Mesendoderm (in vitro differentiated cells): ENCODE results near the gene KDM4B.
A peak's percentile ranks its signal among the peaks of the same experiment; 100 is the strongest.

Experiments
- DNase-seq: peaks from one replicate; pipeline ENCODE4 v3.0.0; 2013
- H2AK5ac ChIP-seq: 2 replicates; pipeline ENCODE4 v1.6.1; 2013; ENCODE audit warnings: low read length, inconsistent platforms
- H2BK120ac ChIP-seq: 2 replicates; pipeline ENCODE4 v1.6.1; 2013; ENCODE audit warnings: low read depth, mild to moderate bottlenecking, low read length, moderate library complexity, mixed read lengths
- H2BK15ac ChIP-seq: replicated peaks from 2 replicates; pipeline ENCODE4 v1.6.1; 2013; ENCODE audit warnings: low read depth, mild to moderate bottlenecking, moderate library complexity
- H2BK5ac ChIP-seq: 2 replicates; pipeline ENCODE4 v1.6.1; 2013; ENCODE audit warnings: low read length, inconsistent platforms
- H3K18ac ChIP-seq: 2 replicates; pipeline ENCODE4 v1.6.1; 2013; ENCODE audit warnings: mild to moderate bottlenecking, low read length, mixed read lengths
- H3K23ac ChIP-seq: one replicate; pipeline ENCODE4 v1.6.1; 2013; ENCODE audit warnings: low read length
- H3K27ac ChIP-seq: 2 replicates; pipeline ENCODE4 v1.5.1; 2013; ENCODE audit warnings: low read depth, mild to moderate bottlenecking, inconsistent platforms, low read length, moderate library complexity
- H3K27me3 ChIP-seq: 2 replicates; pipeline ENCODE4 v1.6.1; 2013; ENCODE audit warnings: low read length, control low read depth, mild to moderate bottlenecking, inconsistent platforms; ENCODE audit not compliant: insufficient read depth, poor library complexity
- H3K36me3 ChIP-seq: 2 replicates; pipeline ENCODE4 v1.6.1; 2013; ENCODE audit warnings: low read length, inconsistent platforms; ENCODE audit not compliant: control insufficient read depth, insufficient read depth
- H3K4ac ChIP-seq: one replicate; pipeline ENCODE4 v1.6.1; 2013; ENCODE audit warnings: low read depth, mild to moderate bottlenecking, low read length, moderate library complexity
- H3K4me1 ChIP-seq: 2 replicates; pipeline ENCODE4 v1.6.1; 2013; ENCODE audit warnings: low read depth, low read length, inconsistent platforms; ENCODE audit not compliant: control insufficient read depth
- H3K4me2 ChIP-seq: 2 replicates; pipeline ENCODE4 v1.6.1; 2013; ENCODE audit warnings: low read length
- H3K4me3 ChIP-seq: 2 replicates; pipeline ENCODE4 v1.5.1; 2013; ENCODE audit warnings: mild to moderate bottlenecking, low read length
- H3K56ac ChIP-seq: one replicate; pipeline ENCODE4 v1.6.1; 2013; ENCODE audit warnings: low read length
- H3K79me1 ChIP-seq: 2 replicates; pipeline ENCODE4 v1.6.1; 2013; ENCODE audit warnings: low read length, inconsistent platforms
- H3K79me2 ChIP-seq: 2 replicates; pipeline ENCODE4 v1.6.1; 2013; ENCODE audit warnings: mild to moderate bottlenecking, low read length; ENCODE audit not compliant: control insufficient read depth, insufficient read depth
- H3K9ac ChIP-seq: 2 replicates; pipeline ENCODE4 v1.6.1; 2013; ENCODE audit warnings: low read length, inconsistent platforms
- H4K5ac ChIP-seq: one replicate; pipeline ENCODE4 v1.6.1; 2013; ENCODE audit warnings: low read length
- H4K8ac ChIP-seq: one replicate; pipeline ENCODE4 v1.6.1; 2013; ENCODE audit warnings: low read depth, mild to moderate bottlenecking, control low read depth, low read length, moderate library complexity
- WGBS: extraction: QIAGEN DNeasy Blood & Tissue Kit; methylation state at CpG from one replicate; pipeline ENCODE4 v1.1.7; 2013; ENCODE audit warnings: low lambda C conversion rate, missing lambda C conversion rate; ENCODE audit not compliant: insufficient coverage; ENCODE audit errors: extremely low coverage; 5-methylcytosine and 5-hydroxymethylcytosine counted together

The KDM4B gene

DNA sequence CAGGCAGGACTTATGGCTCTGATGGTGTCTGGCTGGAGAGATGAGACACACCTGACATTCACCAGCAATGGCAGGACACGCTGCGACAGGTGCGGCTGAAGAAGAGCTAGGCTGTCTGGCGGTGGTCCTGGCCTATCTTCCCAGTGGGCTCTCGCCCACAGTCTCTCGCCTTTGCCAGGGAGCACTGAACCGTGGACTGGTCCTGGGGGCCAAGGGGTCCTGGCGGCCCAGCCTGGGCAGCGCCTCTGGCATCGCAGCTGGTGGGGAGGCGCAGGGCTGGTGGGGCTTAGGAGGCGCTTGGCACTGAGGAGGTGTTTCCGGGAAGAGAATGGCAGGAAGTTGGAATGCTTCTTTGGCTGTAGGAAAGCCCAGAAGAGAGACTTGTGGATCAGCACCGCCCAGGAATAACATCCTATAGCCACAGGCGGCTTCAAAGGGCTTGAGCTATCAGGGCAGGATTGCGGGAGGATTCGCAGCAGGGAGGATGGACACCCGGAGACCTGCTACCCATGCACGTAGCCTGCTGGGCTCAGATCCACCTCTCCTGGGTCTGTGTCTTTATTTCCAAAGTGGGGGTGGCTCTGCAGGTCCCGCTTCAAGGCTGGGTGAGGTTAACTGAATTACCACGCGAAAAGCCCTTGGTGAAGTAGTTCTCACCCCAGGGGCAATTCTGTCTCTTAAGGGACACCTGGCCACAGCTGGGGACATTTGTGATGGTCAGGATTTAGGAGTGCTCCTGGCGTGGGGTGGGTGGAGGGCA, 14.6 kb downstream of the KDM4B start:
- H3K4me1 ChIP-seq = no peaks in the 10 kb centered on the region
- no CpG with 5 or more reads among the region's 23 CpGs for WGBS
- H2BK120ac ChIP-seq = no peak overlapping the region
- no peak overlapping the region for H4K5ac ChIP-seq
- H3K79me1 ChIP-seq = peaks cover 14% of the 10 kb centered on the region
- no peaks in the 10 kb centered on the region for H3K27me3 ChIP-seq
- no peak overlapping the region for H3K4me2 ChIP-seq
- H3K23ac ChIP-seq = no peak overlapping the region
- no peak overlapping the region for H3K27ac ChIP-seq
- H3K56ac ChIP-seq = no peak overlapping the region
- H2BK15ac ChIP-seq = no peak overlapping the region
- peaks cover 9% of the 10 kb centered on the region for H3K79me2 ChIP-seq
- no peak overlapping the region for H3K18ac ChIP-seq
- no peak overlapping the region for H2AK5ac ChIP-seq
- H3K4me3 ChIP-seq = no peak overlapping the region
- no peak overlapping the region for H3K9ac ChIP-seq
- H2BK5ac ChIP-seq = no peak overlapping the region
- no peak for DNase-seq
- H3K4ac ChIP-seq = no peak overlapping the region
- H3K36me3 ChIP-seq = no peaks in the 10 kb centered on the region
- H4K8ac ChIP-seq = no peak overlapping the region

DNA sequence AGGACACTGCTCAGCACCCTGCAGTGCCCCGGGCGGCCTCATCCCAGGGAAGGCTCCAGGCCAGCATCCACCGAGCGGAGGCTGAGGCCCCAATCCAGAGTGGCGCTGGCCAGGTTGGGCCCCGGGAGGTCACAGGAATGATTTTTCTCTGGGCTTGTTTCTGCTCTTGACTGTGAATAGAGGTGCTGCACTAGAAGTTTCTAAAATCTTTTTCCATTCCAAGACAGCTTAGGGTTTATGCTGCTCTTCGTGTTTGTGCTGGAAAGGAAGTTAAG, 15.1 kb downstream of the KDM4B start:
- no peak overlapping the region for H3K23ac ChIP-seq
- H3K56ac ChIP-seq = no peak overlapping the region
- no peaks in the 10 kb centered on the region for H3K36me3 ChIP-seq
- H3K4ac ChIP-seq = no peak overlapping the region
- H3K27me3 ChIP-seq = no peaks in the 10 kb centered on the region
- DNase-seq = no peak
- H4K5ac ChIP-seq = no peak overlapping the region
- H3K4me1 ChIP-seq = peaks cover 2% of the 10 kb centered on the region
- peaks cover 15% of the 10 kb centered on the region for H3K79me1 ChIP-seq
- H3K27ac ChIP-seq = no peak overlapping the region
- H2BK5ac ChIP-seq = no peak overlapping the region
- H3K18ac ChIP-seq = no peak overlapping the region
- H3K4me2 ChIP-seq = no peak overlapping the region
- no peak overlapping the region for H2AK5ac ChIP-seq
- peaks cover 9% of the 10 kb centered on the region for H3K79me2 ChIP-seq
- H2BK15ac ChIP-seq = no peak overlapping the region
- no peak overlapping the region for H2BK120ac ChIP-seq
- H4K8ac ChIP-seq = no peak overlapping the region
- no peak overlapping the region for H3K4me3 ChIP-seq
- no CpG with 5 or more reads among the region's 7 CpGs for WGBS
- H3K9ac ChIP-seq = no peak overlapping the region

DNA sequence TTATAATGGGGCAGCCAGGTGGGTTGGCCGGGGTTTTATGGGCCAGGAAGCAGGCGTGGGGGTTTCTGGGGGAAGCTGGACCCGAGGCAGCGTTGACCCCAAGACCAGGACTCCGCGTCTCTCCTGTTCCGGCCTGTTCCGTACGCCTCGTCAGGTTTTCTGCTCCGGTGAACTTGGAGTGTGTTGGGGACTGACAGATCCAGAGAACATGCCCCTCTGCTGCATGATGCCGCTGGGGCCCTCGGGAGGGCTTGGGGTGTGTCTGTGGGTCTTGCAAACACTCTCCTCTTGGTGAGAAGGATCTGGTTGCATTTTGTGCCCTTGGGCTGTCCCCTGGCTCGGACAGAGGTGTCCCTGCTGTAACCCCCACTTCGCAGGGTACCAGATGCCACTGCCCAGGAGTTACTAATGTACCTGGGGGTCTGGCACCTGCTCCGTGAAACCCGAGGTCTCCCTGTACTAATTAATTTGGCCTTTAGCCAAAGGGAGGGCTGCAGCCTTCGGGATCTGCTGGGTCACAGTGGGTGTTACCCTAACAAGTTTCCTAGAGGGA, 15.6 kb downstream of the KDM4B start:
- Histone ChIP-seq H2BK120ac (no peak overlapping the region), H2BK5ac (no peak overlapping the region), H3K4me1 (peaks cover 2% of the 10 kb centered on the region), H3K4me3 (no peak overlapping the region), H3K79me2 (peaks cover 7% of the 10 kb centered on the region), H3K23ac (no peak overlapping the region), H3K79me1 (peaks cover 12% of the 10 kb centered on the region), H4K8ac (no peak overlapping the region), H3K36me3 (no peaks in the 10 kb centered on the region), H2AK5ac (no peak overlapping the region), H3K56ac (no peak overlapping the region), H3K4ac (no peak overlapping the region), H3K18ac (no peak overlapping the region), H3K27ac (no peak overlapping the region), H4K5ac (no peak overlapping the region), H3K27me3 (no peaks in the 10 kb centered on the region), H3K9ac (no peak overlapping the region), H3K4me2 (no peak overlapping the region), H2BK15ac (no peak overlapping the region)
- DNase-seq = no peak
- no CpG with 5 or more reads among the region's 18 CpGs for WGBS

DNA sequence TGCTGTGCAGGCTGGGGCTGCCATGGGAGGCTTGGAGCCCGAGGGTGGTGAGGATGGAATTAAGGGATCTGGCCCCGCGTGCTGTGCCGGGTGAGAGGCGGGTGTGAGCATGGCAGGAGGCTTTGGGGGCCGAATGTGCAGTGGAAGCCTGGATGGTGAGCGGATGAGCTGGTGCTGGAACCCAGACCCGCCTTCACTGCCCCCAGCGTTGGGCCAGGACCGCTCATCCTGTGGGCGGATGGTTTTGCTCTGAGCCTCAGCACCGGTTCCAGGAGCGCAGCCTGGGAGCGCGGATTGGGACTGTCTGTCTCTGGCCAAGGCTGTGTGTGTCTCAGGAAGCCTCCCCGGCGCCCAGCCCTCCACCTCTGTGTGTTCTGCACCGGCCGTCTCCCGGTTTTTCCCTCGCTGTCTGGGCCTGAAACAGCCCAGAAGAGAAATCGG, 16.7 kb downstream of the KDM4B start:
- no peak overlapping the region for H2AK5ac ChIP-seq
- H3K4ac ChIP-seq = no peak overlapping the region
- no peak overlapping the region for H2BK5ac ChIP-seq
- no peak for DNase-seq
- H3K36me3 ChIP-seq = no peaks in the 10 kb centered on the region
- no peak overlapping the region for H3K56ac ChIP-seq
- no peaks in the 10 kb centered on the region for H3K27me3 ChIP-seq
- no peak overlapping the region for H4K5ac ChIP-seq
- no peak overlapping the region for H4K8ac ChIP-seq
- no peak overlapping the region for H2BK120ac ChIP-seq
- peaks cover 14% of the 10 kb centered on the region for H3K79me1 ChIP-seq
- no peak overlapping the region for H3K18ac ChIP-seq
- H2BK15ac ChIP-seq = no peak overlapping the region
- H3K4me3 ChIP-seq = no peak overlapping the region
- H3K9ac ChIP-seq = no peak overlapping the region
- no peak overlapping the region for H3K4me2 ChIP-seq
- H3K23ac ChIP-seq = no peak overlapping the region
- H3K4me1 ChIP-seq = peaks cover 2% of the 10 kb centered on the region
- no CpG with 5 or more reads among the region's 22 CpGs for WGBS
- no peak overlapping the region for H3K27ac ChIP-seq
- H3K79me2 ChIP-seq = peaks cover 5% of the 10 kb centered on the region

DNA sequence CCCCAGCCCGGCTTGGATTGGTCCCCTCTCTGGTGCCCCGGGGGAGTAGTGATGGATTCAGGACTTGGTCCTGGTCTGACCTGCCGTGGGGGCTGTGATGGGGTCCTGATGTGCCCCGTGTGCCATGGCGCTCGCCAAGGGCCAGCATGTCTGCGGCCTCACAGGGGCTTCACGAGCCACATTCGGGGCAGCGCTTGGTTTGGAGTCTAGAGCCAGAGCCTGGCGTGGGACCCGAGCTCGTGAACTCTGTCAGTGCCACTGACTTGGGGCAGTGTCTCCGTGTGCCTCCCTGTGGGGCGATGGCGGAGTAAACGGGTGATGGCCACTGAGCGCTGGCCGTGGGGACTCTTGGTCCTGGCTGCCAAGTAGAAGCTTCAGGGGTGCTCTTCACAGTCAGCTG, 17.1 kb downstream of the KDM4B start:
- Histone ChIP-seq H3K79me1 (peaks cover 14% of the 10 kb centered on the region), H2BK5ac (no peak overlapping the region), H3K27ac (no peak overlapping the region), H2AK5ac (no peak overlapping the region), H3K56ac (no peak overlapping the region), H2BK15ac (no peak overlapping the region), H4K8ac (no peak overlapping the region), H4K5ac (no peak overlapping the region), H3K79me2 (peaks cover 5% of the 10 kb centered on the region), H2BK120ac (no peak overlapping the region), H3K4ac (no peak overlapping the region), H3K36me3 (no peaks in the 10 kb centered on the region), H3K4me1 (peaks cover 2% of the 10 kb centered on the region), H3K9ac (no peak overlapping the region), H3K27me3 (no peaks in the 10 kb centered on the region), H3K4me2 (no peak overlapping the region), H3K23ac (no peak overlapping the region), H3K4me3 (no peak overlapping the region), H3K18ac (no peak overlapping the region)
- no peak for DNase-seq
- WGBS = no CpG with 5 or more reads among the region's 19 CpGs

DNA sequence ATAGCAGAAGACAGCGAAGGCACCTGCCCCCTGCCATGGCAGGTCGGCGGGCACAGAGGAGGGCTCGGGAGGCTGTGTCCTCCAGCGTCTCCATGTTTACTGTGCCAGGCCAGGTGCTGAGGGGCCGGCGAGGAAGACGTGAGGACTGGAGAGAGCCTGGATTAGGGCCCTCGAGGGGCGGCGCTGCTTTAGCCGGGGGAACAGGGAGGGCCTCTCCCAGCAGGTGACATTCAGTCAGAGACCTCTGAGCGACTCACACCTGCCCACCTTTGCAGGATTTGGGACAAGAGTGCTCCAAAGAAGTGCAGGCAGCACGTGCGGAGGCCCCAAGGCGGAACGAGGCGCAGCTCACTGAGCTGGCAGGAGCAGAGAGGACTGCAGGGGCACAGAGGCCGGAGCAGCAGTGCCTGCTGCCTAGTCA, 17.6 kb downstream of the KDM4B start:
- DNase-seq = no peak
- Histone ChIP-seq H3K18ac (no peak overlapping the region), H3K79me2 (peaks cover 5% of the 10 kb centered on the region), H3K56ac (peak overlapping the region; percentile 30), H3K23ac (peak overlapping the region; percentile 6), H3K4me3 (no peak overlapping the region), H3K27ac (no peak overlapping the region), H4K8ac (no peak overlapping the region), H4K5ac (no peak overlapping the region), H3K27me3 (no peaks in the 10 kb centered on the region), H3K36me3 (no peaks in the 10 kb centered on the region), H3K4me2 (no peak overlapping the region), H3K9ac (no peak overlapping the region), H3K4me1 (peaks cover 2% of the 10 kb centered on the region), H3K4ac (no peak overlapping the region), H2BK5ac (no peak overlapping the region), H3K79me1 (peaks cover 14% of the 10 kb centered on the region), H2AK5ac (no peak overlapping the region), H2BK120ac (no peak overlapping the region), H2BK15ac (no peak overlapping the region)
- WGBS = no CpG with 5 or more reads among the region's 19 CpGs
